Measurements from ENCODE around the gene IL7R.

The IL7R gene, protein sequence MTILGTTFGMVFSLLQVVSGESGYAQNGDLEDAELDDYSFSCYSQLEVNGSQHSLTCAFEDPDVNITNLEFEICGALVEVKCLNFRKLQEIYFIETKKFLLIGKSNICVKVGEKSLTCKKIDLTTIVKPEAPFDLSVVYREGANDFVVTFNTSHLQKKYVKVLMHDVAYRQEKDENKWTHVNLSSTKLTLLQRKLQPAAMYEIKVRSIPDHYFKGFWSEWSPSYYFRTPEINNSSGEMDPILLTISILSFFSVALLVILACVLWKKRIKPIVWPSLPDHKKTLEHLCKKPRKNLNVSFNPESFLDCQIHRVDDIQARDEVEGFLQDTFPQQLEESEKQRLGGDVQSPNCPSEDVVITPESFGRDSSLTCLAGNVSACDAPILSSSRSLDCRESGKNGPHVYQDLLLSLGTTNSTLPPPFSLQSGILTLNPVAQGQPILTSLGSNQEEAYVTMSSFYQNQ

DNA sequence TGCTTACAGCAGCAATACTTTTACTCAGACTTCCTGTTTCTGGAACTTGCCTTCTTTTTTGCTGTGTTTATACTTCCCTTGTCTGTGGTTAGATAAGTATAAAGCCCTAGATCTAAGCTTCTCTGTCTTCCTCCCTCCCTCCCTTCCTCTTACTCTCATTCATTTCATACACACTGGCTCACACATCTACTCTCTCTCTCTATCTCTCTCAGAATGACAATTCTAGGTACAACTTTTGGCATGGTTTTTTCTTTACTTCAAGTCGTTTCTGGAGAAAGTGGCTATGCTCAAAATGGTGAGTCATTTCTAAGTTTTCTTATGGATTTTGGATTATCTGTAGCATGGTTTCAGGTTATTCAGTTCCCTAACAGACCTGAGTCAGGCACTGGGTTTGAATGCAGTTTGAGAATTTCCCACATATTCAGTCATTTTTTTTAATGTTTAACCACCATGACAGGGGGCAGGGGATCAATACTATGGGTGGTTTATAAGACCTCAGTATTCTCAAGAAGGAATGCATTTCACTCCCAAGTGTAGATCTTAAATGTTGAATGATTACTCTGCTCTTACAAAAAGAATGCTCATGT is at the start of gene IL7R:
Gene IL7R (plus strand): TSS at position 127 of the 587 bp plus-strand sequence. CDS start 87 bp downstream, at position 214.
- DNase-seq, result no peak

DNA sequence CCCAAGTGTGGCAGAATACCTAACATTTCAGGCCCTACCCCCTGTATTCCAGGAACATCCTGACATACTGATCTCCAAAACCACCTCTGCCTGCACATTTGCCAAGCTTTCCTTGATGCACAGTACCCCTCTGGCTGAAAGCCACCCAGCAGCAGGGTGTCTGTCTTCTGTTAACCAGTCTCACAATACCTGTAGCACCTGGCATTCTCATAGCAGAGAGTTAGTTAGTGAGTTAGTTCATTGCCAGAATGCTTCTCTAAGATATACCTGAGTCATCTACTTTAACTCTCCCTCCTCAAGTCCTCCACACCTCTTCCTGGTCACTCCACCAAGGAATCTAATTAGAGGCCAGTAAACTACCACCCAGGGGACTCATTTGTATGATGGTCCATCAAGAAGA is 46.1 kb upstream of the IL7R start:
- DNase-seq, result no peak

DNA sequence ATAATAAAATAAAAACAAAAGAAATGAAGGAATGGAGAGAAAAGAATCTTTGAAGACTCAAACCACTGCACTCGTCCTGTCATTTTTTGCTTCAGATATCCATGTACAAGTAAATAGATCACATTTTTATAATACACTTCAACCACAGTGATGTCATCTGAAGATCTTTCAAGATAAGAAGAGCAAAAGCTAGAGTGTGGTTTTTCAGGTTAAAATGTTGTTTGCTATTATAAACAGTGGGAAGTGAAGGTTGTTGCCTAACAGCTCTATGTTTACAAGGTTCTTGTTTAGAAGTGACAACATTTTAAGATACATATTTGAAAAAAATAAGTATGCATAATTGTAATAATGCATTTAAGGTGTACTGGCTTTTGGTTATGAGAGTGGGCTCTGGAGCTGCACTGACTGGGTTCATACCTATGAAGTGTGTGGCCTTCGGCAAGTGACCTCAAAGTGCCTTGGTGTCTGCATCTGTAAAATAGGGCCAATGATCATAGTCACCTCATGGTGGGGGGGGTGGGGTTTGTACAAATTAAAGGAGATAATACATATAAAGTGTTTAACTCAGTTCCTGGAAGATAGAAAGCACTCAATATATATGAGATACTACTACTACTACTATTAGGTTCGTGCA is 45.5 kb upstream of the IL7R start:
- DNase-seq, result no peak

DNA sequence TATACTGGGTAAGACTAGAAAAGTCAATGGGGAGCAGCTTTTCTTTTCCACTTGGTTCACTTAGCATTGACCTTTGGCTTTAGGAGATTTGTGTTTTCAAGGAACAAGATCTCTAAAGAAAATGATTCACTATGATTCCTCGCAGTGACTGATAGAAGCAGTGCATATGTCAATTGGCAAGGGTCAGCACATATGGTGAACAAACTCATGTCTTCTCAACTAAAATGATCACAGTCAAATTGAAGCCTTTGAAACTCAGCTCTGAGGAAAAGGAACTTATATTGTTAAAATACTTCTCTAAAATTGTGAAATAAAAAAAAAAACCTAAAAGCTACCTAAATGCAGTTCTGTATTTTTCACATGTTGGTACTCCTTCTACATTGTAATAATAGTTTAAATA is 43.2 kb upstream of the IL7R start:
- DNase-seq, result no peak

DNA sequence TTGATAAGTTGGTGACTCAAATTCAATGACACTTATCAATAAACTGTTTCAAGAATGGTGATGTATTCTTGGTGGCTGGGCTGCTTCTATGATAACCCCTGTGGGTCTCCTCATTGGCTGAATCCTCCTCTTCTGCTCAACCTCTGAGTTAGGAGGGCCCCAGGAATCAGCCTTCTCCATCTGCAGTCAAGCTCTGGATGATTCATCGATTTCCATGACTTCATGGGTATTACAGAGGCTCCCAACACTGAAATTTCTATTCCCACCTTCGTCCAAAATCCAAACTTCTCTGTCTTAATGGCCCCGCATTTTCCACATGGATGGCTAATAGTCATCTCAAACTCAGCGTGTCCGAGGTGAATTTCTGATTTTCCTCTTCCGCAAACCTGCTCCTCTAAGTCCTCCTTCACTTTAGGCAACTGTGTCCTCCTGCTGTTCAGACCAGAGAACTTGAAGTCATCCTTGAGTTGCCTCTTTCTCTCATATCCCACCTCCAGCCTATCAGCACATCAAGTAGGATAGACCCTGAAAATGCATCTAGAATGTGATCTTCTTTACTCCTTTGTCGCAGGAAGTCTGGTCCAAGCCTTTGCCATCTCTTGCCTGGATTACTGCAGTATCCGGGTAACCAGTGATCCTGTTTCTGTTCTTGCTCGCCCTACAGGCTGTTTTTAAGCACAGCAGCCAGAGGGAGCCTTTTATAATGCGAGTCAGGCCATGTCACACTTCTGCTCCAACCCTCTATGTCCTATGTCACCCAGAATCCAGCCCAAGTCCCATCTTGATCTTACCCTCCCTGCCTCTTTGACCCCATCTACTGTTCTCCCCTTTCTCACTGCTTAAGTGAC is 41.4 kb upstream of the IL7R start:
- no peak for DNase-seq

DNA sequence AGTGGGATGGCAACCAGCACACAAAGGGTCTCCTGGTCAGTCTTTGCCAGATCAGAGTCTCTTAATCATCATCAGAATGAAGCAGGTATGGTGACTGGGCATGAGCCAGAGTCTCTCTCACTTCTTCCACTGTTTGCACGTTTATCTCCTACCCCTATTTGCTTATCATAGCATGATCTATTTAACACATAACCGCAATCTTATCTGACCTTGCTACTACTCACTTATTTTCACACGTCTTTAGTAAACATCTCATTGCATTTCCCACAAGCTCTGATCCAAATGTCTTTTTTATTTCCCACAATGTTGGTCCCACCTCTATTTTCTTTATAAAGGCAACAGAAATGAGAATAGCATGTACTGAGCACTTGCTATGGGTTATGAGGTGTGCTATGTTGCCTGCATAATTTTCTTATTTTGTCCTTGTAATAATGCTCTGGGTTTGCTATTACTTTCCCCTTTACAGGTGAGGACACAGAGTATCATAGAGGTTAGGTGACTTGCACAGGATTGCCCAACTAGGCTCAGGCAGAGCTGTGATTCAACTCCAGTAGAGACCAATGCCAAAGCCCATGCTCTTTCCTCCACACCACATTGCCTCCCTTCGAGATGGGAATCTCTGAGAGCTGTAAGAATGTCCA is 39.7 kb upstream of the IL7R start:
- DNase-seq, result no peak

DNA sequence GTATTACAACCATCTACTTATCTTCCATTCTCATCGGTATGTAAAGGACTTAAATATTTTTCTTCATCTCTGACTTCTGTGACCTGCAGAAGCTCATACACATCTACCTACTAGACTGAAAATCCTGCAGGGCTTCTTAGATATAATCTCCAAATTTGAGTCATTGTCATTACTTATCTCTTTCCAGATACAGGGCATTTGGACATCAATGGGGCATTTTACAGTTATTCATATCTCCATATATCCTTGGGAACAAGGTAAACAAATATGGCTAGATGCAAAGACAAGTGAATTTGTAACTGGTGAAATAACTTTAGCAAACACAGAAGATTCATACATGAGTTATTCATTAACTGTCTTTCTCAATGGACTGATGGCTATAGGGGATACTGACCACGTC is 37.7 kb upstream of the IL7R start:
- no peak for DNase-seq

DNA sequence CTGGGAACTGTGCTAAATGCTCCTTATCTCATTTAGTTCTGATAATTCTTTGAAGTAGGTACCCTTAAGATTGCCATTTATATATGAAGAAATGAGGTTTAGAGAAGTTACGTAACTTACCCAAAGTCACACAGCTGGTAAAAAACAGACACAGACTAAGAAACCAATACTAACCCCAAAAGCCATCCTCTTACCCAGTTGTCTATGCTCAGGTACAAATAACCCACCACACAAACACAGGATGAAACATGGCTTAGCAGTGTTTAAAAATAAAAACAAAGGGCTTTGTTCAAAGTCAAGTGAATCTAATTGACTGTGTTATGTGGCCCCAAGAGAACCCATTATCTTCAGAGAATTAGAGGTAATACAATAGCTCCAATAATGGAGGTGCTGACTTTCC is 37.0 kb upstream of the IL7R start:
- DNase-seq, result no peak

DNA sequence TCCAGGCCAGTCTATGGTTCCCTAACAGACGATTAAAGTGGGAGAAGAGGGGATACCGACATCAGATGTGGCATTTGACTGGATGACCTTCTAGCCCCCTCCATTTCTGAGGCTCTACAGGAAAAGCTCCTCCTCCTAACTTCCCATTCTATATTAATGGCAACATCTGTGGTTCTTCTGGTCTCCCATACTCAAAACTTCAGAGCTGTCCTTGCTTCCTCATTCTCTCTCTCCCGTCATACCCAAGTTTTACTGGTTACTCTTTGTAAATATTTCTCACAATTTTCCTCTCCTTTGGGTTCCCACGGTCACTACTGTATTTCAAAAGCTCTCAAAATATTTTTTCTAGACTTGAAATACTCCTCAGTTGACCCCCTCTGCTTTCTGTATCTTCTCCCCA is 36.0 kb upstream of the IL7R start:
- no peak for DNase-seq

DNA sequence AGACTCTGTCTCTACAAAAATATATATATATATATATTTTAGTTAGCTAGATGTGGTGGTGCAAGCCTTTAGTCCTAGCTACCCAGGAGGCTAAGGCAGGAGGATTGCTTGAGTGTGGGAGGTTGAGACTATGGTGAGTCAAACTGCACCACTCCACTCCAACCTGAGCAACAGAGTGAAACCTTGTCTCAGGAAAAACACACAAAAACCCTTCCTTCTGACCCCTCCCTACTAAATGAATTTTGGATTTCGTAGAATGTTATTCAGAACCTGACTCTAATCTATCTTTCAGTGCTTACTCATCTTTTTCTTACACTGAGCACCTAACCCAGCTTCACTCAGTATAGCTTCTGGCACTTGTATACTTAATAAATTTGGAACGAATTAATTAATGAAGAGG is 35.2 kb upstream of the IL7R start:
- no peak for DNase-seq

DNA sequence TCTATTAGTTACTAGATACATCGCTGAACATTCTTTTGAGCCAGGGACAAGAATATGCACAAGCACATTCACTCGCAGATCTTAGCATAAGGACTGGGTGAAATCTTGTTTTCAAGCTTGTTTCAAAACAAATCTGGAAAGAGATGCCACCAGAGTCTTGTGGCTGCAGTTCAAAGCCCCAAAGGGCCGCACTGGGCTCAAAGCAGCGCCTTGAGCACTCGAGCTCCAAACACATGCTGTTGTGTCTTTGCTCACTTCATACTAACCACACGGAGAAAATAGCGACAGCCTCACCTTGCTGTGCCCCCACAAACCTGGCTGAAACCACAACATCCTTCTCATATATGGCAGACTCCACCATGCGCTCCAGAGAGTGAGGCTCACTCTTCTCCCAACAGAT is 34.2 kb upstream of the IL7R start:
- no peak for DNase-seq

DNA sequence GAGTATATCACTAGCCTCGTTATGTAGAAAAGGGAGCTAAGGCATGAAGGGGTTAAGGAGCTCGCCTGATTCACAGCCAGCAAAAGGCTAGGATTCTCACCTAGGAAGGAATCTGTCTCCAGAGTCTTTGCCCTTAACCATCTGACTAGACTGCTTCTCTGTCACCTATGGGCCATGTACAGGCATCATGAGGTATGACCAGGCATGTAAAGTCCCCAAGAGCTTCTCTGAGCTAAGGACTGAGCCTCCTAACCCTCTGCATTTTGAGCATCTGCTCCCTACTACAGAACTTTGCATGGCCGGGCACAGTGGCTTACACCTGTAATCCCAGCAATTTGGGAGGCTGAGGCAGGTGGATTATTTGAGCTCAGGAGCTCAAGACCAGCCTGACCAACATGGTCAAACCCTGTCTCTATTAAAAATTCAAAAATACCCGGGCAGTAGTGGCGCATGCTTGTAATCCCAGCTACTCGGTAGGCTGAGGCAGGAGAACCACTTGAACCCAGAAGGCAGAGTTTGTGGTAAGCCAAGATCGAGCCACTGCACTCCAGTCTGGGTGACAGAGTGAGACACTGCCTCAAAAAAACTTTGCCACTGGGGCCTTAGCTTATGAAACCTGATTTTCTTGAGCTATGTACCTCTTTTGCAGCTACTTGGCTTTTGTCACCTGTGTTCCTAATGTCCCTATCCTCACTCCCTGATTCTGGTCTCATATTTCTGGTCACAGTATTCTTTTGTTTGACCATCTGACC is 33.2 kb upstream of the IL7R start:
- no peak for DNase-seq

DNA sequence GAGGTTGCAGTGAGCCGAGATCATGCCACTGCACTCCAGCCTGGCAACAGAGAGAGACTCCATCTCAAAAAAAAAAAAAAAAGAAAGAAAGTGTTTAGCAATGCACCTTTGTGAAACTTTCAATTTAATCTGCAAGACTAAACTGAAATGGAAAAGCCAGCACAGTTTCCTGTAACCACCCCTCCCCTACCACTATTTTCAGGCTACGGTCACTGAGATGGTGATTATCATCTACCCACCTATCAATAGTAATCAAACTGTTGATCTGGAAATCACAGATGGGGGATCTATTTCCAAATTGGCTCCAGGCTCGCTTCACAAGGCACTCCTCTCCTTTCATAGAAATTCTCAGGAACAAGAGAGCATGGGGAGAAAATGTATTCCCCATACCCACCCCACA is 30.6 kb upstream of the IL7R start:
- no peak for DNase-seq

DNA sequence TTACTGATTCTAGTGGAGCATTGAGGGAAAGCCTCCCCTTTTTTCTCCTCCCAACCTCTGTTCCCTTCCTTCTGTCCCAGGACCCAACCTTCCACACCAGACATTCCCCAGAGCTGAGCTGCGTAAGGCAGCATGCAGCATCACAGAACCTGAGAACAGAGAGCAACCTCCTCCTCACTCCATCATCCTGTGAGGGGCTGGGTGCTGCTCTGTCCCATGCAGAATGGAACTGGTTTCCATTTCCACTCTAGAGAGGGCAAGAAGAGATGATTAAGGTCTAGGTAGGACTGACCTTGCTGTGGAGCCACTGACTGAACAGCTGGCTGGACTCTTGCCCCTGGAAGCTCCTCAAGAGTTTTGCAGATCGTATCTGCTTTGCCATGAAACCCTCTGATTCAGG is 30.1 kb upstream of the IL7R start:
- DNase-seq, result no peak

DNA sequence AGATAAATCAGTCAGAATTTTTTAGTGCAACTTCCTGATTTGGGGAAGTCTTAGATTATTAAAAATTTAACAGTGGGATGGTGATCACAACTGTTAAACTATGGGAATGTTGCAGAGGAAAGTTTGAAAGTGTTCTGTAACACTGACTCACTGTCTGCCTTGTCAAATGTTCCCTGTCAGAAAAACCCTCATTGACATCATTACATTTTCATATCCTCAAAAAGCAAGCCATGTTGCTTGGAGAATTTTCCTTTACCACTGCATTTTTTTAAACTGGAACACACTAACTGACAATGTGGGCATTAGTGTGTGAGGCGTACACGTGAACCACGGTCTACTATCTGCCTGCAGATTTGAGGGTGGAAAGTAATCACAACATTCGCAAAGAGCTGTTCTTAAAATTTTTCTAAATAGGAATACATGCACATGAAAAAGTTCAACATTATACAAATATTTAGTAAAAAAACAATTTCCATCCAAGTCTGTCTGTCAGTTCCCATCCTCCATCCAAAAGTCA is 28.6 kb upstream of the IL7R start:
- no peak for DNase-seq

DNA sequence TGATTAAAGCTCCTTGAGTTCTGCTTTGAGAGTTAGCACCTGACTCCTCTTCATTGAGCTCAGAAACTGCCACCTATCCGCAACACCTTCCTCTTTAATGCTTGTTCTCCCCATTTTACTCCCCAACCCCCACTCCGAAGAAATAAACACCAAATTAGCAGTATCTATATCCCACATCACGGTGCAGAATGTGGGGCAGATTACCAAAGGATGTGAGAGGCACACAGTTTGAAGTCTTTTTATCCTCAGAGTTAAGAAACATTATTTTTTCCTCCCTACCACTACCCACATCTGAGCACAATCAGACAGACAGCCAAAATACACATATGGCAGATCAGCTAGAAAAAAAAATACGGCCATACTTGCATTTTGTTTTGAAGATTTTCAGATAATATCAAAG is 26.1 kb upstream of the IL7R start:
- no peak for DNase-seq

DNA sequence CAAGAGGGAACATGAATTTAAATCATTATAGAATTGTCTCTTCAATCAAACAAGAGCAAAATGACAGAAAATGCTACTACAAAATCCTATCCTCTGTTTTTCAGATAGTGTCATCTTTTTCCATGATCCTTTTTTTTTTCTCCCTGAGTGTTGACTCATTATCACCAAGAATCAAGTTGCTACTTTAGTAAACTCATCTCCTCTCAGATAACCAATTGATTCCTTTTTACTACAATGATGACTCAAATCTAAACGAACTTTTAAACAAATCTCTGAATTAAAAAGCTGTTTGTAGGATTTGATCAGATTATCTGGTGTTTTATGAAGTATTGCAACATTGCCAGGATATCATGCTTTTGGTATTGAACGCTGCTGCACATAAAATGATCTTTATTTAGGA is 23.9 kb upstream of the IL7R start:
- DNase-seq, result no peak

DNA sequence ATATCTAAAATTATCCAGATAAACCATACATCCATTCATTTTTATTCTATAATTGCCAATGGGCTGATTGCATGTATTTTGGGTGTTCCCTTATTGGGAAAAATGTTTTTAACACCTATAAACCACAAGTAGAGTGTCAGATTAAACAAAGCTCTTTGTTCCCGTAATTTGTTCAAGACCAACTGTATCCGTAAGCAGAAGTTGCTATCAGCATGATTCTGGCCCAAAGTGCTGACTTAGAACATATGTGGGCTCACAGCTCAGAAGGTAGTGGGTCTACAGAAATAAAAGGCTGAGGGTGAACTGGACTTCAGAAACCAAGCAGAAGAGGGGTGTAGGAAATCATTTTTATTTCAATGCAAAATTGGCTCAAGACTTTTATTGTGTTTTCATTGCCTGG is 23.5 kb upstream of the IL7R start:
- DNase-seq, result no peak

DNA sequence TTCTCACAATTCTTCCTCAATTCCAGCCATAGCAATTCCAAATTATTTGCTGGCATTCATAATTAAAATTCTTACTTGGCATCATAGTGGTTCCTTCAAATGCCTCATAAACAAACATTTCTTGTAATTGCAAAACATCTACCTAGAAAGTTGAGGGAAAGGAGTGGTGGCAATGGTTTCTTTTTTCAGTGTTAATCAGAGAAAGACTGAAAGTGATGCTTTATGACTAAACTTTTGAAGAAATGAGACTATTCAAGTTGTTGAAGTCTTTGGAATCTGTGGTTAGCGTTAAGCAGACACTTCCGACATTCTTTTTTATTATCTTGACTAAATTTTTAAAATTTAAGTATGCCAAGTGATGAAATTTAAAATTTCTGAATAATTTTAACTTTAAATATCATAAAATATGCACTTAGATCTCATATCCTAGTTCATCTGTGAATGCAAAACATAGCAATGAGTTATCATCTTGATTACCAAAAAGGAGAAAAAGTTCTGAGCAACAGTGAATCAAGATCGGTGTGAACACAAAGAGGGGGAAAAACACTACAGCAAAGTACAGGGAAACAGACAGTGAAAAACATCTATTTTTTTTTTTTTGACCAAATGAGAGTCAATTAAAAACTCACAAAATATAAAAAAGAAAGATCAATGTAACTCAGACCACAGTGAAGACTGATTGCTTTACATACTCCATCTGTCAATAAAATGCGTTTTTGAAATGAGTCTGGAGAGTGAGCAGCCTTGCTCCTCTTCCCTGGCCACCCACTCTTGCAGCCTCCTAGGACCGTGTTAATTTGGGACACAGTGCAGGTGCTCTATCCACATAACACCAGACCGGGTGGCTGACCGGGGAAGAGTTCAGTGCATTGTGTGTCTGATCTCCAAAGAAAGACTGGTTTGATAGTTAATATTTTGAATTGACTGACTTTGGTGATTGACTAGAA is 20.6 kb upstream of the IL7R start:
- DNase-seq, result no peak

DNA sequence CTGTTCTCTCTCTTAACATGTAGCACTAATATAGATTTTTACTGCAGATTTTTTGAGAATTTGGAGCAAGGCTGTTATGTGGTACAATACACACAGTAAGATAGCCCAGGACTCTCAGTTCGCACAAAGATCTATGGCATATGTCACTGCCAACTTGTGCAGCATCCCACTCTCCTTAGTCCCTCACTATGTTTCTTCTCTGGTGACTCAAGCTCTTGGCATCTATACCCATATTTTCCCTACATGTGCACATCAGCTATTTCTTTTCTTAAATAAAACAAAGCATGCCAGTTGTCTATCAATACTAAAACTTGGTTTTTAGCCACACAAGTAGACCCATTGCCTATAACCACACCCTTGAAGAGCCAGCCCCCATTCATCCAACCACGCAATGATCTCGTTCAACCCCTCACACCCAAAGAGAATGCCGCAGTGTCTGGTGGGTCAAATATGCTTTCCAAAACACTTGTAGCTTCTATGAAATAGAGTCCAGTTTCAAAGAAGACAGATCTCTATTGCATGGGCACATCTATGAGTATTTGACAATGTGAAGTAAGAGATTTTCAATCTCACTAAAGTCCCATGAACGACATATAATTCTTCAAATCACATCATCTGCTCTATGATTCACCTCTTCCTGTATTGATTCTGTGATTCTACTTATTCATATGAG is 18.2 kb upstream of the IL7R start:
- DNase-seq, result no peak
